HepG2 (cell line): ENCODE measurements around the gene SRPRA. TPM values are rescaled to one million over a fixed set of nuclear protein-coding genes. Genes with fewer than 3 reads are reported as not detected.

ENCODE experiments used
- ATAC-seq: fragments of 200-7000 bp; cut with Tn5 transposase; 3 replicates; pipeline ENCODE4 v1.9.1; 2020; ENCODE audit warnings: mild to moderate bottlenecking, moderate library complexity
- BruUV-seq: library from RNA; stranded (reverse); fragments of 400-500 nt; replicated peaks from 2 replicates; lab custom pipeline; 2021; lab: Mats Ljungman, UMichigan
- CTCF ChIA-PET: fragments of 300-600 bp; formaldehyde crosslinking; extraction: SDS; loops from one replicate; lab custom pipeline; 2021; ENCODE audit warnings: low total read pairs, inconsistent platforms, low intra/inter-chr PET ratio; lab: Yijun Ruan, JAX
- POLR2A ChIA-PET: fragments of 350-600 bp; sonication (Branson Sonifier 250); formaldehyde crosslinking; loops from one replicate; lab custom pipeline; 2020; ENCODE audit warnings: antibody characterized with exemption, inconsistent platforms; lab: Yijun Ruan, JAX
- DNase-seq: peaks from one replicate; pipeline ENCODE4 v3.0.0-alpha.2; 2015; ENCODE audit warnings: low spot score
- FAIRE-seq: peaks from 3 replicates; lab custom pipeline; 2011; peaks lifted over from hg19 to GRCh38; lab: Jason Lieb, UNC
- H2AFZ ChIP-seq: one replicate; pipeline ENCODE4 v1.6.1; 2011; ENCODE audit warnings: low read length, inconsistent platforms
- H3K27ac ChIP-seq: fragments of 300-600 bp; 3 replicates; pipeline ENCODE4 v1.8.0; 2011; ENCODE audit warnings: mixed run types, mild to moderate bottlenecking, mixed read lengths, low read length, inconsistent platforms; ENCODE audit not compliant: insufficient read depth; ENCODE audit errors: extremely low read length
- H3K27me3 ChIP-seq, 2 experiments: fragments of 200-600 bp in 1 of 2; 2 replicates in 1 of 2; 3 replicates in 1 of 2; pipeline versions ENCODE4 v1.6.0 to v1.8.0; 2011; ENCODE audit warnings: low read length in 2 of 2, mild to moderate bottlenecking in 2 of 2, moderate library complexity in 2 of 2, inconsistent platforms in 1 of 2; ENCODE audit not compliant: insufficient read depth in 2 of 2, control insufficient read depth in 1 of 2
- H3K36me3 ChIP-seq, 2 experiments: fragments of 200-600 bp in 1 of 2; replicated peaks in 1 of 2; 2 replicates in 1 of 2; 3 replicates in 1 of 2; pipeline versions ENCODE4 v1.5.1 to v1.8.0; 2011; ENCODE audit warnings: low read length in 2 of 2, inconsistent platforms in 1 of 2; ENCODE audit not compliant: insufficient read depth in 2 of 2, control insufficient read depth in 1 of 2
- H3K4me1 ChIP-seq: 2 replicates; pipeline ENCODE4 v1.5.1; 2012; ENCODE audit warnings: low read length, inconsistent platforms; ENCODE audit not compliant: insufficient read depth
- H3K4me2 ChIP-seq: 2 replicates; pipeline ENCODE4 v1.6.0; 2011; ENCODE audit warnings: low read depth, low read length, inconsistent platforms
- H3K4me3 ChIP-seq, 3 experiments: fragments of 200-600 bp in 1 of 3; sonication (generic), shearing (Covaris generic) in 1 of 3; replicated peaks in 1 of 3; 2 replicates each; pipeline ENCODE4 v1.5.1; 2011 to 2016; ENCODE audit warnings: low read length in 3 of 3, inconsistent platforms in 2 of 3, low read depth in 2 of 3, mild to moderate bottlenecking in 2 of 3, control low read depth in 1 of 3, mixed read lengths in 1 of 3; ENCODE audit not compliant: insufficient read depth in 1 of 3
- H3K79me2 ChIP-seq: one replicate; pipeline ENCODE4 v1.6.1; 2011; ENCODE audit warnings: low read length, inconsistent platforms; ENCODE audit not compliant: insufficient read depth
- H3K9ac ChIP-seq: 2 replicates; pipeline ENCODE4 v1.6.0; 2011; ENCODE audit warnings: mild to moderate bottlenecking, low read depth, low read length, inconsistent platforms; ENCODE audit not compliant: insufficient read depth
- H3K9me3 ChIP-seq: 2 replicates; pipeline ENCODE4 v1.5.1; 2012; ENCODE audit warnings: mild to moderate bottlenecking, low read length
- H4K20me1 ChIP-seq: 2 replicates; pipeline ENCODE4 v1.6.0; 2011; ENCODE audit warnings: inconsistent platforms, mild to moderate bottlenecking, low read length, moderate library complexity; ENCODE audit not compliant: insufficient read depth
- AHDC1 ChIP-seq: sonication (generic); formaldehyde crosslinking; IDR thresholded peaks from 2 replicates; pipeline ENCODE4 v1.5.1; 2020; ENCODE audit warnings: mild to moderate bottlenecking, missing genetic modification reagents, borderline replicate concordance
- WGBS: methylation state at CpG from one replicate; pipeline ENCODE4 v1.1.6; 2017; ENCODE audit warnings: low lambda C conversion rate; 5-methylcytosine and 5-hydroxymethylcytosine counted together
- in situ Hi-C: cut with HindIII; loops from 2 replicates; pipeline ENCODE4 v1.10.0; 2017; ENCODE audit warnings: low pct_unique_long_range_greater_than_20kb; ENCODE audit not compliant: extremely low pct_ligation_motif_present
- intact Hi-C: fragments of 100-400 bp; cut with micrococcal nuclease; formaldehyde crosslinking; loops from one replicate; pipeline ENCODE4 v1.10.0; 2022; ENCODE audit not compliant: unreplicated experiment
- polyA plus RNA-seq, 8 experiments: library from polyadenylated mRNA; depleted of rRNA in 3 of 8; stranded (reverse) in 7 of 8; unstranded in 1 of 8; fragments of >200 nt; fragmentation: Illumina TruSeq in 4 of 8; extraction: Trizol in 4 of 8; gene quantifications; 2 replicates each; pipeline versions ENCODE4 v1.2.1 to v1.2.3, GENCODE V29; 2011 to 2016; ENCODE audit warnings: low read depth in 4 of 8, missing spikeins in 1 of 8, mixed read lengths in 1 of 8; ENCODE audit not compliant: insufficient read depth in 1 of 8
- total RNA-seq, 5 experiments: library from RNA; depleted of rRNA; stranded (reverse); fragments of >200 nt; fragmentation: Illumina TruSeq; extraction: Trizol; gene quantifications; 2 replicates each; pipeline ENCODE4 v1.2.3, GENCODE V29; 2016; ENCODE audit warnings: low read depth in 1 of 5

Gene SRPRA
- total and polyA plus RNA-seq, 2 of the 13 experiments (the other 11 are each of a cell fraction or from before 2014, with no cell fraction given) = 27.7 to 64.6 TPM

- TF ChIP-seq AHDC1 (CRISPR knock-in tag) = no peak
- Histone ChIP-seq H3K9ac (no peak overlapping the region), H4K20me1 (no peaks in the 10 kb centered on the region), H3K36me3 (peaks cover 0 to 14% of the 10 kb centered on the region in 2 experiments; a peak in 2 of 5 replicates), H3K9me3 (no peaks in the 10 kb centered on the region), H3K4me2 (no peak overlapping the region), H3K4me3 (no peak overlapping the region), H3K79me2 (peaks cover 3% of the 10 kb centered on the region), H2AFZ (no peak overlapping the region), H3K4me1 (no peaks in the 10 kb centered on the region), H3K27me3 (no peaks in the 10 kb centered on the region), H3K27ac (no peak overlapping the region)
- 98% methylated on average over 3 of the region's 3 CpGs for WGBS
- intact Hi-C loops = no loop called here
- ATAC-seq (no peak), FAIRE-seq (no peak), DNase-seq (no peak)
- ChIA-PET POLR2A (no interaction called here), CTCF (no interaction called here)
- no TSS peak for BruUV-seq
- in situ Hi-C loops = no loop called here
Measured at GRCh38 chr11:126229858-126230540, 38.7 kb downstream of the SRPRA start.
